ENCODE measurements around the gene KY.

GRCh38 chr3:134685929-134686802 lies 35.3 kb upstream of the KY start:
- TF ChIP-seq CTCF (IDR thresholded peaks at IDR 0.05) (no peak), POLR2A (IDR thresholded peaks at IDR 0.05; ENCODE audit: low read length) (no peak), USF2 (IDR thresholded peaks at IDR 0.05) (no peak), NR3C1 (IDR thresholded peaks at IDR 0.05) (no peak), BHLHE40 (IDR thresholded peaks at IDR 0.05; ENCODE audit: low read depth, low read length) (no peak), RAD21 (conservative IDR thresholded peaks at IDR 0.05 in 1 of 2, IDR thresholded peaks at IDR 0.05 in 1 of 2) (no peak), CHD2 (IDR thresholded peaks at IDR 0.05; ENCODE audit: low read length, partially characterized antibody) (no peak), KDM5A (IDR thresholded peaks at IDR 0.05) (no peak), RCOR1 (IDR thresholded peaks at IDR 0.05; ENCODE audit: low read depth, low read length) (no peak), NFE2L2 (conservative IDR thresholded peaks at IDR 0.05; ENCODE audit: low read length) (no peak)
- TF ChIP-seq, protein P1, sequence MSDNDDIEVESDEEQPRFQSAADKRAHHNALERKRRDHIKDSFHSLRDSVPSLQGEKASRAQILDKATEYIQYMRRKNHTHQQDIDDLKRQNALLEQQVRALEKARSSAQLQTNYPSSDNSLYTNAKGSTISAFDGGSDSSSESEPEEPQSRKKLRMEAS (IDR thresholded peaks at IDR 0.05): no peak
- TF ChIP-seq, protein P2, sequence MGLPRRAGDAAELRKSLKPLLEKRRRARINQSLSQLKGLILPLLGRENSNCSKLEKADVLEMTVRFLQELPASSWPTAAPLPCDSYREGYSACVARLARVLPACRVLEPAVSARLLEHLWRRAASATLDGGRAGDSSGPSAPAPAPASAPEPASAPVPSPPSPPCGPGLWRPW (IDR thresholded peaks at IDR 0.05): no peak
